Skin of body (tissue), 2 donors: ENCODE data around the gene HOXD8. TPM values are rescaled to one million over a fixed set of nuclear protein-coding genes. Genes with fewer than 3 reads are reported as not detected.

Experiments
- DNase-seq: peaks from one replicate; lab custom pipeline; 2025; lab: John Stamatoyannopoulos, UW
- total RNA-seq: library from RNA; depleted of rRNA; stranded (reverse); fragments of >200 nt; gene quantifications from one replicate; pipeline ENCODE4 v1.2.3, GENCODE V29; 2014

HOXD8 gene
- total RNA-seq, 1 donor from 2014 or later: 17.0 TPM

- no peak for DNase-seq
Observed at GRCh38 chr2:176157499-176158185, 28.1 kb downstream of the HOXD8 start.

- no peak for DNase-seq
Observed at GRCh38 chr2:176158186-176158591, 28.7 kb downstream of the HOXD8 start.

- DNase-seq: no peak
Observed at GRCh38 chr2:176158855-176159662, 29.6 kb downstream of the HOXD8 start.

GRCh38 chr2:176159663-176160250, 30.3 kb downstream of the HOXD8 start:
- DNase-seq: no peak

- DNase-seq: no peak
Observed at GRCh38 chr2:176160251-176160985, 30.9 kb downstream of the HOXD8 start.

GRCh38 chr2:176160986-176161824, 31.7 kb downstream of the HOXD8 start:
- DNase-seq: no peak

- peak; percentile 78 for DNase-seq
Observed at GRCh38 chr2:176161825-176162626, 32.5 kb downstream of the HOXD8 start.

GRCh38 chr2:176162911-176163671, 33.6 kb downstream of the HOXD8 start:
- DNase-seq: no peak

- DNase-seq: no peak
Observed at GRCh38 chr2:176163672-176164056, 34.2 kb downstream of the HOXD8 start.

GRCh38 chr2:176164201-176164600, 34.7 kb downstream of the HOXD8 start:
- no peak for DNase-seq

GRCh38 chr2:176164611-176165369, 35.3 kb downstream of the HOXD8 start:
- no peak for DNase-seq

- no peak for DNase-seq
Observed at GRCh38 chr2:176165370-176166050, 36.0 kb downstream of the HOXD8 start.

- DNase-seq: no peak
Observed at GRCh38 chr2:176166272-176166671, 36.8 kb downstream of the HOXD8 start.

GRCh38 chr2:176167398-176167797, 37.9 kb downstream of the HOXD8 start:
- no peak for DNase-seq

- DNase-seq: no peak
Observed at GRCh38 chr2:176169181-176169580, 39.7 kb downstream of the HOXD8 start.

GRCh38 chr2:176169711-176170110, 40.2 kb downstream of the HOXD8 start:
- no peak for DNase-seq

GRCh38 chr2:176170602-176171305, 41.2 kb downstream of the HOXD8 start:
- DNase-seq: no peak
